ENCODE measurements around the gene TFAM.

The TFAM gene

GRCh38 chr10:58384544-58384998, 639 bp upstream of the TFAM start:
- peak in 1 of 2 experiments; percentile 21 for DNase-seq (ENCODE audit: low read depth in 1 of 2, low spot score in 1 of 2)
- no peak for TF ChIP-seq JUND (IDR thresholded peaks at IDR 0.05; ENCODE audit: low read depth)
- in situ Hi-C loops (cut with HindIII; ENCODE audit: low pct_unique_long_range_greater_than_20kb, low sequenced_read_pairs) = no loop called here

- in situ Hi-C loops (cut with HindIII; ENCODE audit: low pct_unique_long_range_greater_than_20kb, low sequenced_read_pairs) = no loop called here
- TF ChIP-seq JUND (IDR thresholded peaks at IDR 0.05; ENCODE audit: low read depth) = no peak
- peak; percentile 42 to 65 for DNase-seq (ENCODE audit: low read depth in 1 of 2, low spot score in 1 of 2)
Observed at GRCh38 chr10:58385784-58386112, 538 bp downstream of the TFAM start.

- TF ChIP-seq JUND (IDR thresholded peaks at IDR 0.05; ENCODE audit: low read depth) = no peak
- no peak for DNase-seq (ENCODE audit: low read depth in 1 of 2, low spot score in 1 of 2)
- in situ Hi-C loops (cut with HindIII; ENCODE audit: low pct_unique_long_range_greater_than_20kb, low sequenced_read_pairs) = no loop called here
Observed at GRCh38 chr10:58389024-58389423, 3.8 kb downstream of the TFAM start.

GRCh38 chr10:58393317-58393716, 8.1 kb downstream of the TFAM start:
- TF ChIP-seq JUND (IDR thresholded peaks at IDR 0.05; ENCODE audit: low read depth) = no peak
- in situ Hi-C loops (cut with HindIII; ENCODE audit: low pct_unique_long_range_greater_than_20kb, low sequenced_read_pairs) = no loop called here
- peak in 1 of 2 experiments; percentile 31 for DNase-seq (ENCODE audit: low read depth in 1 of 2, low spot score in 1 of 2)

- DNase-seq (ENCODE audit: low read depth in 1 of 2, low spot score in 1 of 2) = no peak
- in situ Hi-C loops (cut with HindIII; ENCODE audit: low pct_unique_long_range_greater_than_20kb, low sequenced_read_pairs) = no loop called here
- no peak for TF ChIP-seq JUND (IDR thresholded peaks at IDR 0.05; ENCODE audit: low read depth)
Observed at GRCh38 chr10:58394471-58394870, 9.3 kb downstream of the TFAM start.

- DNase-seq (ENCODE audit: low read depth in 1 of 2, low spot score in 1 of 2) = no peak
- in situ Hi-C loops (cut with HindIII; ENCODE audit: low pct_unique_long_range_greater_than_20kb, low sequenced_read_pairs) = no loop called here
- no peak for TF ChIP-seq JUND (IDR thresholded peaks at IDR 0.05; ENCODE audit: low read depth)
Observed at GRCh38 chr10:58396057-58396456, 10.8 kb downstream of the TFAM start.

GRCh38 chr10:58397830-58398229, 12.6 kb downstream of the TFAM start:
- DNase-seq (ENCODE audit: low read depth in 1 of 2, low spot score in 1 of 2) = no peak
- no peak for TF ChIP-seq JUND (IDR thresholded peaks at IDR 0.05; ENCODE audit: low read depth)
- in situ Hi-C loops (cut with HindIII; ENCODE audit: low pct_unique_long_range_greater_than_20kb, low sequenced_read_pairs) = no loop called here

GRCh38 chr10:58399410-58399809, 14.2 kb downstream of the TFAM start:
- DNase-seq (ENCODE audit: low read depth in 1 of 2, low spot score in 1 of 2) = no peak

GRCh38 chr10:58400609-58401008, 15.4 kb downstream of the TFAM start:
- no peak for DNase-seq (ENCODE audit: low read depth in 1 of 2, low spot score in 1 of 2)
- in situ Hi-C loops (cut with HindIII; ENCODE audit: low pct_unique_long_range_greater_than_20kb, low sequenced_read_pairs) = no loop called here
- TF ChIP-seq JUND (IDR thresholded peaks at IDR 0.05; ENCODE audit: low read depth) = no peak

More at GRCh38 chr10:58399410-58399809, 14.2 kb downstream of the TFAM start:
- in situ Hi-C loops (cut with HindIII; ENCODE audit: low pct_unique_long_range_greater_than_20kb, low sequenced_read_pairs) = no loop called here
- TF ChIP-seq JUND (IDR thresholded peaks at IDR 0.05; ENCODE audit: low read depth) = no peak

GRCh38 chr10:58404001-58404400, 18.8 kb downstream of the TFAM start:
- no peak for DNase-seq (ENCODE audit: low read depth in 1 of 2, low spot score in 1 of 2)
- TF ChIP-seq JUND (IDR thresholded peaks at IDR 0.05; ENCODE audit: low read depth) = no peak
- in situ Hi-C loops (cut with HindIII; ENCODE audit: low pct_unique_long_range_greater_than_20kb, low sequenced_read_pairs) = no loop called here

GRCh38 chr10:58409956-58410610, 24.9 kb downstream of the TFAM start:
- DNase-seq (ENCODE audit: low read depth in 1 of 2, low spot score in 1 of 2) = no peak
- in situ Hi-C loops (cut with HindIII; ENCODE audit: low pct_unique_long_range_greater_than_20kb, low sequenced_read_pairs) = no loop called here
- TF ChIP-seq JUND (IDR thresholded peaks at IDR 0.05; ENCODE audit: low read depth) = no peak

- TF ChIP-seq JUND (IDR thresholded peaks at IDR 0.05; ENCODE audit: low read depth) = no peak
- DNase-seq (ENCODE audit: low read depth in 1 of 2, low spot score in 1 of 2) = peak in 1 of 2 experiments; percentile 73
- in situ Hi-C loops (cut with HindIII; ENCODE audit: low pct_unique_long_range_greater_than_20kb, low sequenced_read_pairs) = no loop called here
Observed at GRCh38 chr10:58412502-58412961, 27.3 kb downstream of the TFAM start.

- no peak for TF ChIP-seq JUND (IDR thresholded peaks at IDR 0.05; ENCODE audit: low read depth)
- peak; percentile 45 to 88 for DNase-seq (ENCODE audit: low read depth in 1 of 2, low spot score in 1 of 2)
- in situ Hi-C loops (cut with HindIII; ENCODE audit: low pct_unique_long_range_greater_than_20kb, low sequenced_read_pairs) = no loop called here
Observed at GRCh38 chr10:58414270-58415041, 29.2 kb downstream of the TFAM start.

Measured in T47D (cell line).